H1 (cell line): ENCODE measurements around the gene CLASP2. TPM values are rescaled to one million over a fixed set of nuclear protein-coding genes. Genes with fewer than 3 reads are reported as not detected.

Source experiments
- JUND ChIP-seq: IDR thresholded peaks from 2 replicates; pipeline ENCODE4 v1.6.1; 2011; ENCODE audit warnings: mild to moderate bottlenecking, improper control_type of control experiment, low read length
- KDM5A ChIP-seq: fragments of 200-600 bp; IDR thresholded peaks from 2 replicates; pipeline ENCODE4 v1.7.1; 2012; ENCODE audit warnings: mild to moderate bottlenecking, low read length, inconsistent platforms, mixed read lengths
- RNF2 ChIP-seq: fragments of 200-900, 300-1000 bp; sonication (generic); IDR thresholded peaks from 2 replicates; pipeline ENCODE4 v1.7.1; 2016; ENCODE audit warnings: borderline replicate concordance, low read depth, mild to moderate bottlenecking, antibody characterized with exemption, low read length; ENCODE audit not compliant: poor library complexity, severe bottlenecking; ENCODE audit errors: missing control alignments
- TBP ChIP-seq: IDR thresholded peaks from 2 replicates; pipeline ENCODE4 v1.6.1; 2011; ENCODE audit warnings: low read depth, low read length, improper control_type of control experiment
- polyA plus RNA-seq, 7 experiments: library from polyadenylated mRNA; depleted of rRNA in 3 of 7; stranded (reverse) in 5 of 7; unstranded in 2 of 7; fragments of >200 nt in 5 of 7; fragments of 200-250 nt in 2 of 7; gene quantifications; 1 replicate in 5 of 7; 2 replicates in 1 of 7; 4 replicates in 1 of 7; pipeline versions ENCODE4 v1.2.1 to v1.2.3, GENCODE V29; 2011 to 2013; ENCODE audit warnings: missing spikeins in 2 of 7, mixed read lengths in 2 of 7
- total RNA-seq: library from RNA; stranded (reverse); fragmentation: NEBNext Ultra II Directional; extraction: Animal tissue kit (Norgen Biotek cat#: 25700); gene quantifications from 2 replicates; pipeline ENCODE4 v1.2.1, GENCODE V29; 2021

The CLASP2 gene
- total and polyA plus RNA-seq, 2 of the 8 experiments (the other 6 are each of a cell fraction or from before 2014, with no cell fraction given): 21.7 to 58.0 TPM

DNA sequence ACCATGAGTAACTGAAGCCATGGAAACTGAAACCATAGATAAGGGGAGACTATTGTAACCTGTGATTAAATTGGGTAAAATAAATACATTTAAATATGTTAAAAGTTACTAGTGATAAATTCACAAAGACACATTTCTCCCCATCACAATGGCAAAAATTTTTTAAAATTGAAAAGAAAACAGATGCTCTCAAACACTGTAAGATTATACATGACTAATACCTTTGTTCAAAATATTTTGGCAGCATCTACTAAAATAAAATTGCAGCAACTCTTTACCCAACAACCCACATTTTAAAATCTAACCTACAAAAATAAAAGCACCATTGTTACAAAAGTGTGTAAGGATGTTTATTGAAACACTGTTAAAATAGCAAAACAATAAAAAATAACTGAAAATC, 93.3 kb downstream of the CLASP2 start (continued):
- TF ChIP-seq JUND (no peak), TBP (no peak), KDM5A (no peak), RNF2 (no peak)
